CD8-positive, alpha-beta memory T cell (primary cell): ENCODE measurements around the gene GATM. TPM values are rescaled to one million over a fixed set of nuclear protein-coding genes. Genes with fewer than 3 reads are reported as not detected.

Source experiments
- CTCF ChIA-PET: fragments of 350-600 bp; sonication (Branson Sonifier 250); formaldehyde crosslinking; loops from one replicate; lab custom pipeline; 2021; ENCODE audit warnings: antibody characterized with exemption; lab: Charles Lee
- POLR2A ChIA-PET: fragments of 350-600 bp; sonication (Branson Sonifier 250); formaldehyde crosslinking; loops from one replicate; lab custom pipeline; 2021; ENCODE audit warnings: antibody characterized with exemption; lab: Charles Lee
- DNase-seq, 5 donors: peaks; one replicate each; pipeline versions ENCODE4 v3.0.0 to v3.0.0-alpha.2; 2020 to 2022; ENCODE audit warnings: mixed read lengths in 1 of 5
- H3K27ac ChIP-seq: one replicate; pipeline ENCODE4 v1.7.0; 2013; ENCODE audit warnings: low read depth, mild to moderate bottlenecking, low read length, moderate library complexity
- H3K27me3 ChIP-seq: 2 replicates; pipeline ENCODE4 v1.7.0; 2013; ENCODE audit warnings: low read length, mild to moderate bottlenecking; ENCODE audit not compliant: insufficient read depth, poor library complexity, severe bottlenecking
- H3K36me3 ChIP-seq: 2 replicates; pipeline ENCODE4 v1.7.0; 2013; ENCODE audit warnings: mild to moderate bottlenecking, low read length, moderate library complexity; ENCODE audit not compliant: insufficient read depth
- H3K4me1 ChIP-seq: 2 replicates; pipeline ENCODE4 v1.7.0; 2013; ENCODE audit warnings: mild to moderate bottlenecking, low read length, moderate library complexity; ENCODE audit not compliant: insufficient read depth
- H3K4me3 ChIP-seq: 2 replicates; pipeline ENCODE4 v1.7.0; 2013; ENCODE audit warnings: mild to moderate bottlenecking, low read length
- H3K9me3 ChIP-seq: 2 replicates; pipeline ENCODE4 v1.7.0; 2013; ENCODE audit warnings: mild to moderate bottlenecking, low read length
- H3K27ac Mint-ChIP-seq, 8 donors: one replicate each; pipeline ENCODE4 v1.8.0; 2020 to 2021; ENCODE audit warnings: mixed read lengths in 8 of 8, mild to moderate bottlenecking in 6 of 8, inconsistent platforms in 3 of 8, moderate library complexity in 3 of 8
- H3K27me3 Mint-ChIP-seq, 2 donors: one replicate each; pipeline ENCODE4 v1.8.0; 2020 to 2021; ENCODE audit warnings: mixed read lengths in 2 of 2, mild to moderate bottlenecking in 1 of 2, moderate library complexity in 1 of 2
- H3K36me3 Mint-ChIP-seq, 3 donors: one replicate each; pipeline ENCODE4 v1.8.0; 2020 to 2021; ENCODE audit warnings: mixed read lengths in 3 of 3, inconsistent platforms in 1 of 3, mild to moderate bottlenecking in 1 of 3
- H3K4me1 Mint-ChIP-seq, 3 donors: one replicate each; pipeline ENCODE4 v1.8.0; 2020 to 2021; ENCODE audit warnings: mixed read lengths in 3 of 3, inconsistent platforms in 1 of 3, mild to moderate bottlenecking in 1 of 3
- H3K4me3 Mint-ChIP-seq, 7 donors: one replicate each; pipeline ENCODE4 v1.8.0; 2020 to 2021; ENCODE audit warnings: mixed read lengths in 7 of 7, mild to moderate bottlenecking in 6 of 7, moderate library complexity in 4 of 7, inconsistent platforms in 2 of 7
- H3K9me3 Mint-ChIP-seq, 5 donors: one replicate each; pipeline ENCODE4 v1.8.0; 2020 to 2022; ENCODE audit warnings: mixed read lengths in 5 of 5, mild to moderate bottlenecking in 3 of 5, moderate library complexity in 2 of 5, inconsistent platforms in 1 of 5
- polyA plus RNA-seq: library from polyadenylated mRNA; unstranded; fragments of 300-500 nt; fragmentation: Illumina TruSeq; gene quantifications from one replicate; pipeline ENCODE4 v1.2.3, GENCODE V29; 2021
- total RNA-seq, 2 experiments: library from RNA; stranded (reverse); gene quantifications; one replicate each; pipeline ENCODE4 v1.2.3, GENCODE V29; 2021

The GATM gene
- total and polyA plus RNA-seq, 3 experiments from 2014 or later, result 0.43 to 2.4 (median 1.9) TPM

GRCh38 chr15:45407786-45408185 is 29.4 kb upstream of the GATM start:
- ChIA-PET CTCF (no interaction called here), POLR2A (no interaction called here)
- H3K9me3 Mint-ChIP-seq, result no peaks in the 10 kb centered on the region
- no peak overlapping the region for H3K4me3 ChIP-seq
- no peaks in the 10 kb centered on the region for H3K9me3 ChIP-seq
- no peak overlapping the region for H3K27ac ChIP-seq
- H3K4me1 Mint-ChIP-seq, result peaks cover 36 to 58% (median 50%) of the 10 kb centered on the region in 3 donors
- peaks cover 0 to 72% (median 9%) of the 10 kb centered on the region in 3 donors for H3K36me3 Mint-ChIP-seq
- DNase-seq, result no peak
- H3K4me3 Mint-ChIP-seq, result no peak overlapping the region
- no peak overlapping the region for H3K27ac Mint-ChIP-seq
- no peaks in the 10 kb centered on the region for H3K27me3 Mint-ChIP-seq
- peaks cover 19% of the 10 kb centered on the region for H3K36me3 ChIP-seq
- peaks cover 10% of the 10 kb centered on the region for H3K4me1 ChIP-seq
- no peaks in the 10 kb centered on the region for H3K27me3 ChIP-seq

DNA sequence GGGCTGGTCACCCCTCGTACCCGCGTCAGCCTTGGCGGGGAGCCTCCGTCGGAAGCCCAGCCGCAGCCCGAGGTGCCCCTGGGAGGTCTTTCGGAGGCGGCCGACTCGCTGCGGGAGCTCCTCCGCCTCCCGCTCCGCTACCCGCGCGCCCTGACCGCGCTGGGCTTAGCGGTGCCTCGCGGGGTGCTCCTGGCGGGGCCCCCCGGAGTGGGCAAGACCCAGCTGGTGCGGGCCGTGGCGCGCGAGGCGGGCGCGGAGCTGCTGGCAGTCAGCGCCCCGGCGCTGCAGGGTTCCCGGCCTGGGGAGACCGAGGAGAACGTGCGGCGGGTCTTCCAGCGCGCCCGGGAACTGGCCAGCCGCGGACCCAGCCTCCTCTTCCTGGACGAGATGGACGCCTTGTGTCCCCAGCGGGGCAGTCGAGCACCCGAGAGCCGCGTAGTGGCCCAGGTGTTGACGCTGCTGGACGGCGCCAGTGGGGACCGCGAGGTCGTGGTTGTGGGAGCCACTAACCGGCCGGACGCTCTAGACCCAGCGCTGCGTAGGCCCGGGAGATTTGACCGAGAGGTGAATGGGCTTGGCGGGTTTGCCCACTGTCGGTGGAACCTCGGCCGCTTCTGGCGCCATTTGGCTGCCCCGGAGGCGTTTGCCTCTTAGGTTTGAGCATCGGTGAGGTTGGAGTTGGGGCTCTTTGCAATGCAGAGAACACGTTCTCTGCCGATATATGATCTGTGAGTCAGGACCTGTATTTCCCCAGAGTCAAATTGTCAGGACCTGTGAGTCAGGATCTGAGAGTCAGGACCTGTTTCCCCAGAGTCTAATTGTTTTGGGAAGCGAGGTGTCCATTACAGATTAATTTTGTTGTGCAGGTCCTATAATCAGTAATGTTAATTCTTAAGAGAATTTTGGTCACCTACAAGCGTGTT is 24.9 kb upstream of the GATM start:
- peak overlapping the region; percentile 83 for H3K4me3 ChIP-seq
- peaks cover 21% of the 10 kb centered on the region for H3K4me1 ChIP-seq
- Mint-ChIP-seq H3K27ac (peak overlapping the region; percentile 46 to 93 (median 78)), H3K4me3 (peak overlapping the region; percentile 92 to 97 (median 96)), H3K4me1 (peaks cover 34 to 49% (median 45%) of the 10 kb centered on the region in 3 donors), H3K27me3 (peaks cover 0 to 3% of the 10 kb centered on the region in 2 donors), H3K36me3 (peaks cover 0 to 40% (median 6%) of the 10 kb centered on the region in 3 donors), H3K9me3 (no peaks in the 10 kb centered on the region)
- H3K9me3 ChIP-seq, result no peaks in the 10 kb centered on the region
- CTCF ChIA-PET, result interaction anchor here (1.1 to 2.4 kb wide), 11 partner anchors 9 to 285 kb away, joined by 3 to 10 read pairs (median 4); no protein-coding TSS in a partner anchor
- no peaks in the 10 kb centered on the region for H3K27me3 ChIP-seq
- H3K27ac ChIP-seq, result peak overlapping the region; percentile 80
- peaks cover 6% of the 10 kb centered on the region for H3K36me3 ChIP-seq
- POLR2A ChIA-PET, result interaction anchor here (0.6 to 2.6 kb wide), 5 partner anchors 10 to 205 kb away, joined by 4 to 28 read pairs (median 10); partner anchors contain the start of gene BLOC1S6
- peak in 4 of 5 donors; percentile 3 to 52 (median 13) for DNase-seq

GRCh38 chr15:45402162-45402954 is 24.0 kb upstream of the GATM start:
- Histone ChIP-seq H3K9me3 (no peaks in the 10 kb centered on the region), H3K36me3 (no peaks in the 10 kb centered on the region), H3K27ac (peak overlapping the region; percentile 80), H3K27me3 (no peaks in the 10 kb centered on the region), H3K4me1 (peaks cover 21% of the 10 kb centered on the region), H3K4me3 (peak overlapping the region; percentile 83)
- DNase-seq, result peak; percentile 89 to 97 (median 93)
- POLR2A ChIA-PET, result interaction anchor here (0.9 to 2.6 kb wide), 8 partner anchors 11 to 284 kb away, joined by 3 to 28 read pairs (median 4); partner anchors contain the start of gene BLOC1S6
- H3K4me1 Mint-ChIP-seq, result peaks cover 32 to 45% (median 42%) of the 10 kb centered on the region in 3 donors
- peaks cover 0 to 34% (median 6%) of the 10 kb centered on the region in 3 donors for H3K36me3 Mint-ChIP-seq
- H3K4me3 Mint-ChIP-seq, result peak overlapping the region; percentile 92 to 97 (median 96)
- CTCF ChIA-PET, result interaction anchor here (0.8 to 3.7 kb wide), 15 partner anchors 9 to 278 kb away, joined by 3 to 13 read pairs (median 4); partner anchors contain the start of gene BLOC1S6
- H3K27ac Mint-ChIP-seq, result peak overlapping the region; percentile 93 to 99 (median 97)
- no peaks in the 10 kb centered on the region for H3K9me3 Mint-ChIP-seq
- peaks cover 0 to 3% of the 10 kb centered on the region in 2 donors for H3K27me3 Mint-ChIP-seq

- POLR2A ChIA-PET, result interaction anchor here (0.9 to 2.6 kb wide), 8 partner anchors 11 to 284 kb away, joined by 3 to 28 read pairs (median 4); partner anchors contain the start of gene BLOC1S6
- H3K36me3 ChIP-seq, result no peaks in the 10 kb centered on the region
These were observed 23.4 kb upstream of the GATM start for GRCh38 chr15:45401665-45402161.

DNA sequence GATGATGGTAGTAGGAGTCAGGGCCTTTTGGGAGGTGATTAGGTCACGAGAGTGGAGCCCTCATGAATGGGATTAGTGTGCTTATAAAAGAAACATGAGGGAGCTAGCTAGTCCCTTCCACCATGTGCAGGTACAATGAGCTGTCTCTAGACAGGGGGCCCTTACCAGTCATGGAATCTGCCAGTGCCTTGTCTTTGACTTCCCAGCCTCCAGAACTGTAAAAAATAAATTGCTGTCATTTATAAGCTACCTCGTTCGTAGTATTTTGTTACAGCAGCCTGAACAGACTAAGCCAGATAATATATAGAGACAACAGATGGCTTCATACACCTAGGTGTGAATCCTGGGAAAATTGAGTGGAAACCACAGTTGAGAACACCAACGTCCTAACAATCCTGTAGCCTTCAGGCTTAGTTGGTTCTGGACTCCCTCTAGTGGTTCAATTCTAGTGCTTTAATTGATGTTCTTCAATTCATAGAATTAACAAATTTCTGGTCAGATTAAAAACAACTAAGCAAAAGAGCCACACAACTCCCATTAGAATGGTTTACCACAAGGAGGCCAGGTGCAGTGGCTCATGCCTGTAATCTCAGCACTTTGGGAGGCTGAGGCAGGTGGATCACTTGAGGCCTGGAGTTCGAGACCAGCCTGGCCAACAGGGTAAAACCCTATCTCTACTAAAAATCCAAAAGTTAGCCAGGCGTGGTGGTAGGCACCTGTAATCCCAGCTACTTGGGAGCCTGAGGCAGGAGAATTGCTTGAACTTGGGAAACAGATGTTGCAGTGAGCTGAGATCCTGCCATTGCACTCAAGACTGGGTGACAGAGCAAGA is 21.3 kb upstream of the GATM start:
- Mint-ChIP-seq H3K4me1 (peaks cover 16 to 22% (median 19%) of the 10 kb centered on the region in 3 donors), H3K36me3 (peaks cover 0 to 13% (median 4%) of the 10 kb centered on the region in 3 donors), H3K9me3 (no peaks in the 10 kb centered on the region), H3K27me3 (peaks cover 11 to 21% of the 10 kb centered on the region in 2 donors), H3K4me3 (peak overlapping the region in 3 of 7 donors; percentile 2 to 58 (median 19)), H3K27ac (peak overlapping the region in 1 of 8 donors; percentile 72)
- peak in 2 of 5 donors; percentile 27 to 42 for DNase-seq
- Histone ChIP-seq H3K27ac (no peak overlapping the region), H3K27me3 (no peaks in the 10 kb centered on the region), H3K9me3 (no peaks in the 10 kb centered on the region), H3K36me3 (no peaks in the 10 kb centered on the region), H3K4me1 (peaks cover 21% of the 10 kb centered on the region), H3K4me3 (no peak overlapping the region)
- ChIA-PET POLR2A (no interaction called here), CTCF (interaction anchor here (0.7 to 3.7 kb wide), 13 partner anchors 10 to 276 kb away, joined by 3 to 19 read pairs (median 4); no protein-coding TSS in a partner anchor)

More at GRCh38 chr15:45401665-45402161, 23.4 kb upstream of the GATM start:
- no peaks in the 10 kb centered on the region for H3K9me3 Mint-ChIP-seq
- H3K27me3 ChIP-seq, result no peaks in the 10 kb centered on the region
- H3K4me3 ChIP-seq, result peak overlapping the region; percentile 83
- peaks cover 3 to 4% of the 10 kb centered on the region in 2 donors for H3K27me3 Mint-ChIP-seq
- peak overlapping the region; percentile 92 to 97 (median 96) for H3K4me3 Mint-ChIP-seq
- CTCF ChIA-PET, result interaction anchor here (0.8 to 3.7 kb wide), 14 partner anchors 10 to 277 kb away, joined by 3 to 13 read pairs (median 4); partner anchors contain the start of gene BLOC1S6
- DNase-seq, result no peak
- peak overlapping the region; percentile 80 for H3K27ac ChIP-seq
- H3K4me1 ChIP-seq, result peaks cover 21% of the 10 kb centered on the region
- peaks cover 0 to 28% (median 1%) of the 10 kb centered on the region in 3 donors for H3K36me3 Mint-ChIP-seq
- peaks cover 29 to 40% (median 37%) of the 10 kb centered on the region in 3 donors for H3K4me1 Mint-ChIP-seq
- peak overlapping the region; percentile 93 to 99 (median 97) for H3K27ac Mint-ChIP-seq
- no peaks in the 10 kb centered on the region for H3K9me3 ChIP-seq

- H3K4me1 ChIP-seq, result peaks cover 12% of the 10 kb centered on the region
- Mint-ChIP-seq H3K27me3 (peaks cover 16 to 39% of the 10 kb centered on the region in 2 donors), H3K27ac (no peak overlapping the region), H3K36me3 (peaks cover 0 to 7% (median 4%) of the 10 kb centered on the region in 3 donors), H3K9me3 (no peaks in the 10 kb centered on the region), H3K4me3 (no peak overlapping the region), H3K4me1 (peaks cover 8 to 11% (median 9%) of the 10 kb centered on the region in 3 donors)
- H3K4me3 ChIP-seq, result no peak overlapping the region
- no peak for DNase-seq
- H3K27me3 ChIP-seq, result no peaks in the 10 kb centered on the region
- no peak overlapping the region for H3K27ac ChIP-seq
- POLR2A ChIA-PET, result no interaction called here
- CTCF ChIA-PET, result interaction anchor here (1.1 to 1.4 kb wide), 3 partner anchors 13 to 234 kb away, joined by 4 to 8 read pairs (median 5); no protein-coding TSS in a partner anchor
- no peaks in the 10 kb centered on the region for H3K36me3 ChIP-seq
- no peaks in the 10 kb centered on the region for H3K9me3 ChIP-seq
These were observed 18.8 kb upstream of the GATM start for GRCh38 chr15:45397116-45397665.
